ACHN (cell line): ENCODE results near the gene BNIPL.
A peak's percentile ranks its signal among the peaks of the same experiment; 100 is the strongest.

Experiments used
- DNase-seq: peaks from one replicate; pipeline ENCODE4 v3.0.0-alpha.2; 2015
- in situ Hi-C: cut with HindIII; loops from 2 replicates; pipeline ENCODE4 v1.10.0; 2017; ENCODE audit warnings: low sequenced_read_pairs, low pct_ligation_motif_present, low pct_unique_long_range_greater_than_20kb

Gene BNIPL

DNA sequence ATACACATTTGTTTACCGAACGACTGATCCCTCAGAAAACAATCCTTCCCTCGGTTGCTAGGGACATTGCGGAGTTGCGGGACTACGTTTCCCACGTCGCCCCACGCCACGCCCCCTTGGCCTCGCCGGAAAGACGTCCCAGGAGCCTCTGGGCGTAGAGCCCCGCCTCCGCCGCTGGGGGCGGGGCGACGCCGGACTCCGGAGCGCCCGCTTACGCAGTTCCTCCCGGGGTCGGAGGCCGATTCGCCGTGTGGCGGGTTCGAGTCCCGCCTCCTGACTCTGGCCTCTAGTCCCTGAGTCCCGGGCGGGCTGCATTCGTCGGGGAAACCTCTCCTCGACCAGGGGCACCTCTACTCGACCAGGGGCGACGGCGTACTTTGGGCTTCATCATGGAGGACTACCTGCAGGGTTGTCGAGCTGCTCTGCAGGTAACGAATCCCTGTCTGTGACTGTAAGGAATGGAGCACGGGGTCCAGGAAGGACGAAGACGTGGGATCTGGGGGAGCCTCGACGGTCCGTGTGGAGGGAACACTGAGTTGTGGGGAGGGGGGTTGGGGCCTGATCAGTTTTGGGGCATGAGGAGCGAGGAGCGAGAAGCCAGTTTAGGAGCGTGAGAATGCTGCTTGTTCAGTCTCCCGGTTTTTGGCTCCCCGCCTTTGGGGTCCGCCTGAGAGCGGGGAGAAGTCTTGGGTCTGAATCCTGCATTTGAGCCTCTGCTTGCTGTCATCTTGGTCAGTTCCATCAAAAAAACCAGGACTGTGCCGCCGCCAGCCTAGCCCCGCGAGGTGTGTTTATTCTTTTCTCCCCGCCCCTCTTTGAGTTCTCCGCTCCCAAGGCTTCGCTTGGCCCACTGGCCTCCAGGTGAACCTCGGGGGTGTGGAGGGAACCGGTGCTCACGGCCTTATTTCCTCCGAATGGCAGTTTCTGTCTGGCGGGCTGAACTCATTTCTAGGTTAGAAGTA is 27.9 kb upstream of the BNIPL start, which contains the start of gene PRUNE1:
Gene PRUNE1 (plus strand): TSS at position 206 of the 962 bp plus-strand sequence. CDS start 184 bp downstream, at position 390.
- DNase-seq = peak; percentile 98
- in situ Hi-C loops = no loop called here

DNA sequence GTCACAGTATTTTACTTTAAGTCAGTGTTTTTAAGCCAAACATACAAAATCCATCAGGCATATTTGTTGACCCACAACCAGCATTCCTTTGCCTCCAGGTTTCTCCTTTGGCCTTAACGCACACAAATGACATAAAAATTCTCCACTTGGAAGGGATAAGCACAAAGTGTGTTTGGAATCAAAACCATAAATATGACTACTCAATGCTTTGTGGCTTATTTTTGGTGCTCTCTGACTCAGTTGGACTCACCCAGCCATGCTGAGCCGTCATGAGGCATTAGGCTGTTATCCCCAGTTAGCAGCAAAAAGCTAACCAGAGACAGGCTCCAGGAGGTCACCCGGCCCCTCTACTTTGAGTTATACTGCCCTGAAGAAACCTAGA is 27.2 kb upstream of the BNIPL start:
- in situ Hi-C loops = no loop called here
- peak; percentile 34 for DNase-seq

DNA sequence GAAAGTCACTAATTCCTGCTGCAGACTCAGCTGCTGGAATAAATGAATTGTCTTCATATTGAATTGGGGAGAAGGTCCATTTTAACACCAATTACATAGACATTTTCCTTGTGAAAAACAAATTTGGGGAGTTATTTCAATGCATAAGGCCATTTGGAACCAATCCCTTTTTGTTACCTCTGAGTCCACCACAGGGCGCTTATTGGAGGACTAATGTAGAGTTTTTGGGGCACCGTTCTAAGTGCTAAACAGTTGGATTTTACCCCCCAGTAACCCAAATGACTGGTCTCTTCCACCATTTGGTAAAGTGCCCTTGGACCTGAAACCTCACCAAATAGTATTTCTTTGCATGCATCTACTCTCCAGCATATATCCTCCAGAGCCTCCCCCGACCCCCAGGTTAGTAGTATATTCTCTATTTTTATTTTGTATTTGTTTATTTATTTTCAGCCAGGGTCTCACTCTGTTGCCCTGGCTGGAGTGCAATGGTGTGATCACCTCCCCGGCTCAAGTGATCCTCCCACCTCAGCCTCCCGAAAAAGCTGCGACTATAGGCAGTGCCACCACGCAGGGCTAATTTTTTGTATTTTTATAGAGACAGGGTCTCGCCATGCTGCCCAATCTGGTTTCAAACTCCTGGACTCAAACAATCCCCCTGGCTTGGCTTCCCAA is 26.6 kb upstream of the BNIPL start:
- in situ Hi-C loops = no loop called here
- DNase-seq = no peak

- no peak for DNase-seq
- in situ Hi-C loops = no loop called here
These were observed 26.1 kb upstream of the BNIPL start for GRCh38 chr1:151010346-151010726.

DNA sequence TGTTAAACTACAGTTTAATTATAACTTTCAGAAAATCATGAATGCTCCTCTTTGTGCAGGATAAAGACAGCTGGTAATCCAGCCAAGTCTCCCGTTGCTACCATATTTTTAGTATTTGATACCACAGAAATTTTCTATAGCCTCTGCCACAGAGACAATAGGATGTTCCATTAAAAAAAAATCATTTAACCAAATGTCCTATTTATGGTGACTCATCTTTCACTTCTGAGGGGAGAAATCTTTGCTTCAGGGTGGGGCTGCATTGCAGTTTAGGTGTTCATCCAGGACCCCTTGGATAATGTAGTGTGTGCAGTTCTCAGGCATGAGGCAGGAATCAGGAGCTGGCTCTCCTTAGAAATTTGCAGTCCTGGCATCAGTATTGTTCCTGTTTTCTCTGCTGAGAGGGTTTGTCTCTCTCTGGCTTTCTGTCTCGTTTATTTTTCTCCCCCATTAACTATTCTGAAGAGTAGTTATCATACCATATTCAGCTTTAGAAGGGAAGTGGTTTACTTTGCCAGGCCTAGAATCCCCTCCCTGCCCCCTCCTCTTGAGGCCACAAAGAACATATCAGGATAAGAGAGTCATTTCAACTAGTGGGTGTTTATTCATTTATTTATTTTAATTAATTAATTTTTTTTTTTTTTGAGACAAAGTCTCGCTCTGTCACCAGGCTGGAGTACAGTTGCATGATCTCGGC is 25.1 kb upstream of the BNIPL start:
- DNase-seq = no peak
- in situ Hi-C loops = no loop called here

- in situ Hi-C loops = no loop called here
- no peak for DNase-seq
These were observed 23.5 kb upstream of the BNIPL start for GRCh38 chr1:151012684-151013471.

- peak; percentile 56 for DNase-seq
- in situ Hi-C loops = no loop called here
These were observed 22.9 kb upstream of the BNIPL start for GRCh38 chr1:151013518-151013917.

DNA sequence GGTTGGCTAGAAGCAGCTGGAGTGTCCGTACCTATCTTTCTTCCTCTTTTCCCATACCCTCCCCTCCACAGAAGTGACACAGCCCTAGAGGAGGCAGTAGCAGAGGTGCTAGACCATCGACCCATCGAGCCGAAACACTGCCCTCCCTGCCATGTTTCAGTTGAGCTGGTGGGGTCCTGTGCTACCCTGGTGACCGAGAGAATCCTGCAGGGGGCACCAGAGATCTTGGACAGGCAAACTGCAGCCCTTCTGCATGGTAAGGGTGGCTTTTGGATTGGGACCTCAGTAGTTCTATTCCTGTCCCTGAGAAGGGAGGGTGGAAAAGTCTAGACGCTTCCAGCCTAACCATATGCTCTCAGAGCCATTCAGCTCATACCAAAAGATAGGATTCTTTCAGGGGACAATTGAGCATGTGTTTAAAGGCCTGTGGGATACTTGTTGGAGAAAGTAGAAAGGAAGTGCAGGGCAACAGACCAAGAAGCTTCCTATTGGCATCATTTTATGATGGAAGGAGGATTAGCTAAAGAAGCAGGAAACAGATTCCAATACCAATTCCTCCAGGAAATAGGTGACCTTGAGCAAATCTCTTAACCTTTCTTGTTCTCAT is 11.7 kb upstream of the BNIPL start:
- peak; percentile 77 for DNase-seq
- in situ Hi-C loops = no loop called here

DNA sequence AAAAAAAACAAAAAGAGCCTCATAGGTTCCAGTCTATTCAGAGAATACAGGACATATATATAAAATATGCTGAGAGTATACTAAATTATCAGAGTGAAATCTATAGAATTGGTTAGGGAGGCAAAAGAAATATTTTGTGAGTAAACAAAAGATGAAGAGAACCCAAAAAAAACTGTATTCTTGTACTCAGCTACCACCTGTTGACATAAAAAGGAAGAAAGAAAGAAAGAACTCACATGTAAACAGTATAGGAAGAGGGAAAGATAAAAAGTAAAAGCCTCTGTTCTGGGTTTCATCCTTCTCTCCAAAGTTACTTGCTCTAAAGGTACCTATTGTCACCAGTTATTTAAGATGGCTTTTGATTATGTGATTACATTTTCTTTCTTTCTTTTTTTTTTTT is 9.9 kb upstream of the BNIPL start:
- in situ Hi-C loops = no loop called here
- no peak for DNase-seq

GRCh38 chr1:151032164-151032563 is 4.2 kb upstream of the BNIPL start:
- in situ Hi-C loops = no loop called here
- no peak for DNase-seq

GRCh38 chr1:151035167-151035566 is 1.2 kb upstream of the BNIPL start:
- in situ Hi-C loops = no loop called here
- no peak for DNase-seq

- in situ Hi-C loops = no loop called here
- no peak for DNase-seq
These were observed 646 bp downstream of the BNIPL start for GRCh38 chr1:151037032-151037431.

DNA sequence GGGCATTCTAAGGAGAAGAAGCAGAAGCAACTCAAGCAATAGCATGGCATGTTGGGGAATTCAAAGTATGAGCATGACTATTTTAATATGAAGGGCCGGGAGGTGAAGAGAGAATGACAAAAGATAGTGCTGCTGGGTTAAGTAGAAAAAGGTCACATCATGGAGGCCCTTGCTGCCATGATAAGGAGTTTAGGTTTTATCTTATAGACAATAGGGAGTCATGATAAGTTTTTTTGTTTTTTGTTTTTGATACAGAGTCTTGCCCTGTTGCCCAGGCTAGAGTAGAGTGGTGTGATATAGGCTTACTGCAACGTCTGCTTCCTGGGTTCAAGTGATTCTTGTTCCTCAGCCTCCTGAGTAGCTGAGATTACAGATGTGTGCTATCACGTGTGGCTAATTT is 3.1 kb downstream of the BNIPL start:
- in situ Hi-C loops = no loop called here

GRCh38 chr1:151043163-151043562 is 6.8 kb downstream of the BNIPL start:
- in situ Hi-C loops = no loop called here
- DNase-seq = no peak

More for the DNA sequence above, 3.1 kb downstream of the BNIPL start:
- DNase-seq = no peak

- in situ Hi-C loops = no loop called here
These were observed 11.2 kb downstream of the BNIPL start, which contains the start of gene C1orf56 for GRCh38 chr1:151047591-151047924. TSS of gene C1orf56 (plus strand) at chr1:151047751. CDS start at chr1:151047848, 97 bp downstream.

GRCh38 chr1:151047925-151048644 is 11.7 kb downstream of the BNIPL start:
- DNase-seq = peak; percentile 82
- in situ Hi-C loops = no loop called here

More at GRCh38 chr1:151047591-151047924, 11.2 kb downstream of the BNIPL start, which contains the start of gene C1orf56:
- peak; percentile 84 for DNase-seq

- in situ Hi-C loops = no loop called here
- no peak for DNase-seq
These were observed 12.3 kb downstream of the BNIPL start for GRCh38 chr1:151048645-151049032.
